ENCODE results near the gene FALEC. TPM values are rescaled to one million over a fixed set of nuclear protein-coding genes. Genes with fewer than 3 reads are reported as not detected.

FALEC gene
- total RNA-seq, 8 experiments from 2014 or later = 0.57 to 4.1 (median 2.1) TPM

DNA sequence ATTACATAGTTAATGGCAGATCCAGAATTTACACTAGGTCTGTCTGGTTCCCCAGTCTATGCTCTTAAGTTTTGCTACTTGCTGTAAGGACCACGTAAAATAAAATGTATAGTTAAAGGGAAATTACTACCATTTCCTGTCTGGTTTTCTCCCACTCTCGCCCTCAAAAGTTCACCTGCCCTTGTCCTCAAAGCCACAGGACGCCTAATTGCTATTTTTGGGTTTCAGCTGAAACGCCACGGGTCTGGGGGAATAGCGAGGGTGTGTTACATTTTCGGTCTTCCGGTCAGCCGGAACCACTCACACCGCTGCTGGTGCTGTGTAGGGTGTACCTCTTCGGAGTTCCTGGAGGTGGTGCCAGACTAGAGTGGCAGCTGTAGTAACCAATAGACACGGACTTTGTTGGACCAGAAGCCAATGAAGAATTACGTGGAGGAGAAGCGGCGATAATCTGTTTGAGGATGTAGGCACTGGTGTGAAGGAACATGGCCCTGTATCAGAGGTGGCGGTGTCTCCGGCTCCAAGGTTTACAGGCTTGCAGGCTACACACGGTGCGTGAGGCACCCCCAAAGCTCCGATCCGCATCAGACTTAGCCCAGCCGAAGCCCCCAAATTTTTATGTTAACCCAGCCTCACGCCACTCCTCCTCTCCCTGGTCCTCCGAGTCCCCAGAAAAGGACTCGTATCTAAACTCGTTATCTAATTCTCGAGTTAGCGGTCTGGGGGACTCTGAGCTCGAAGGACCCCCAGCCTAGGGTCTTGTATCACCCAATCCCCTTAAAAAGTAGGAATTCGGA, 28.4 kb upstream of the FALEC start, which contains the start of gene TARS2:
TARS2 (plus strand) TSS at position 454 of the 797 bp plus-strand sequence; CDS start at position 486, 32 bp downstream.
- in situ Hi-C loops (cut with MboI; ENCODE audit: low pct_unique_long_range_greater_than_20kb in 2 of 9, low sequenced_read_pairs in 9 of 9, unreplicated experiment in 9 of 9) = no loop called here
- 0 to 3% (median 0%) methylated on average over 1 to 26 of the region's 30 CpGs; no CpG with 5 or more reads in 2 of the 10 experiments for WGBS, 10 experiments
- peak within 1 kb of the TSS; percentile 78 to 92 (median 83) for H3K4me3 ChIP-seq
- peak within 1 kb of the TSS; percentile 79 to 86 for H3K27ac ChIP-seq
- peaks cover 5 to 6% of the 10 kb centered on the region in 2 donors for H3K4me1 ChIP-seq (replicated peaks in 1 of 2)
- ATAC-seq (replicated peaks in 6 of 8) = peak; percentile 100

DNA sequence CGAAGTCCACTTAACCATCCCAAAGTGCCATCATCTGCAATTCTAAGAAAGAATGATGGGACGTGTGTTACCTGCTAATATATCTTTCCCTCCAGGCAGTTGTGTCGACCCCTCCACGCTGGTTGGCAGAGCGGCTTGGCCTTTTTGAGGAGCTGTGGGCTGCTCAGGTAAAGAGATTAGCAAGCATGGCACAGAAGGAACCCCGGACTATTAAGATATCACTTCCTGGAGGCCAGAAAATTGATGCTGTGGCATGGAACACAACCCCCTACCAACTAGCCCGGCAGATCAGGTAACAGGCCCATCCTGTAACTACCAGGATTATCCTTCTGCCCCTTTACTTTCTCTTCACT, 27.8 kb upstream of the FALEC start:
- H3K4me3 ChIP-seq = peak overlapping the region; percentile 78 to 92 (median 83)
- peak overlapping the region; percentile 79 to 86 for H3K27ac ChIP-seq
- ATAC-seq (replicated peaks in 6 of 8) = no peak
- peaks cover 5 to 6% of the 10 kb centered on the region in 2 donors for H3K4me1 ChIP-seq (replicated peaks in 1 of 2)
- in situ Hi-C loops (cut with MboI; ENCODE audit: low pct_unique_long_range_greater_than_20kb in 2 of 9, low sequenced_read_pairs in 9 of 9, unreplicated experiment in 9 of 9) = no loop called here
- WGBS, 10 experiments = 0 to 20% (median 6%) methylated on average over 1 to 7 of the region's 7 CpGs; no CpG with 5 or more reads in 4 of the 10 experiments

DNA sequence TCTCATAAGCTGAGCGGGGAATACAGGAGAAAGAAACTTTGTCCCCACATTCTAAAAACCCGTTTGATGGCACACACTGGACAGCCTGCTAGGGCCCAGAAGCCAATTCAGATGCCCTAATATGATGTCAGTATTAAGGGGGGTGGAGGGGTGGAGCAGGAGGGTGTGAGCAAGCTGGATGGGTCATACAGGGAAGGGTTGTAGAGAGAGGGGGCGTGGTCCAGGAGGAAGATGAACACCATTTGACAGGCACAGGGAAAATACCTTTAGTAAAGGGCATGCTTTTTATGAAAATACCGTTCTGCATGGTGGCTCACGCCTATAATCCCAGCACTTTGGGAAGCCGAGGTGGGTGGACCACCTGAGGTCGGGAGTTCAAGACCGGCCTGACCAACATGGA, 22.4 kb upstream of the FALEC start:
- Histone ChIP-seq H3K4me3 (no peak overlapping the region), H3K27ac (no peak overlapping the region), H3K4me1 (replicated peaks in 1 of 2) (peaks cover 1 to 2% of the 10 kb centered on the region in 2 donors)
- in situ Hi-C loops (cut with MboI; ENCODE audit: low pct_unique_long_range_greater_than_20kb in 2 of 9, low sequenced_read_pairs in 9 of 9, unreplicated experiment in 9 of 9) = no loop called here
- WGBS, 10 experiments = 60 to 100% (median 95%) methylated on average over 1 to 7 of the region's 8 CpGs; no CpG with 5 or more reads in 2 of the 10 experiments
- ATAC-seq (replicated peaks in 6 of 8) = no peak

DNA sequence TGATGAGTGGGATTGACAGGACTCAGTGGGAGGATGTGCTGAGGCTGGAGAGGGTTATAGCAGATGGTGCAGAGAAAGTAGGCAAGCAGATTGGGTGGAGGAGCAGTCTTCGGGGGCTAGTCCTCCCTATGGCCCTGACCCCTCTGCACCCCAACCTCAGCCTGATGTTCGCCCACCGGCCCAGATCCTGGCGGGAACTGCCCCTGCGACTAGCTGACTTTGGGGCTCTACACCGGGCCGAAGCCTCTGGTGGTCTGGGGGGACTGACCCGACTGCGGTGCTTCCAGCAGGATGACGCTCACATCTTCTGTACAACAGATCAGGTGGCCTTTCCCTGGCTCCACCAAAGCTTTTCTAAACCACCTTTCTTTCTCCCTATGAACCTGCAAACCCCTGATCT, 17.2 kb upstream of the FALEC start:
- 88 to 100% (median 100%) methylated on average over 1 to 6 of the region's 10 CpGs; no CpG with 5 or more reads in 4 of the 10 experiments for WGBS, 10 experiments
- in situ Hi-C loops (cut with MboI; ENCODE audit: low pct_unique_long_range_greater_than_20kb in 2 of 9, low sequenced_read_pairs in 9 of 9, unreplicated experiment in 9 of 9) = no loop called here
- no peak for ATAC-seq (replicated peaks in 6 of 8)

DNA sequence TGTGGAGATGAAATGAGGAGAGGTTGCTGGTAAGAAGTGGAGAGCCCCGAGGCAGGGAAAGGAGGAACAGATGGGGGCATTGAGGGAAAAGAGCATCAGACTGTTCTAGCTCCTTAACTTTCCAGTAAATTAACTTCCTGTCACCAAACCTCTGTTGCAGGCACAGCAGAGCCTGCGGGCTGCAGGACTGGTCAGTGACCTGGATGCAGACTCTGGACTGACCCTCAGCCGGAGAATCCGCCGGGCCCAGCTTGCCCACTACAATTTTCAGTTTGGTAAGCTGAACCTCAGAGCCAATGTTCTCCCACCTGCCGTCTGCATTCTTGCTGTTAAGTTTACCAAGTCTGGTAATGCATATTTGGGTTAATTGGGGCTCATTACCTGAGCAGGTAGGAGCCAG, 10.1 kb upstream of the FALEC start:
- in situ Hi-C loops (cut with MboI; ENCODE audit: low pct_unique_long_range_greater_than_20kb in 2 of 9, low sequenced_read_pairs in 9 of 9, unreplicated experiment in 9 of 9) = no loop called here
- Histone ChIP-seq H3K27ac (no peak overlapping the region), H3K4me3 (no peak overlapping the region), H3K4me1 (replicated peaks in 1 of 2) (peaks cover 17 to 19% of the 10 kb centered on the region in 2 donors)
- WGBS, 10 experiments = 67 to 100% (median 92%) methylated on average over 1 to 5 of the region's 6 CpGs; no CpG with 5 or more reads in 3 of the 10 experiments
- no peak for ATAC-seq (replicated peaks in 6 of 8)

More for the DNA sequence above, 17.2 kb upstream of the FALEC start:
- Histone ChIP-seq H3K4me3 (no peak overlapping the region), H3K27ac (no peak overlapping the region), H3K4me1 (replicated peaks in 1 of 2) (no peaks in the 10 kb centered on the region)

DNA sequence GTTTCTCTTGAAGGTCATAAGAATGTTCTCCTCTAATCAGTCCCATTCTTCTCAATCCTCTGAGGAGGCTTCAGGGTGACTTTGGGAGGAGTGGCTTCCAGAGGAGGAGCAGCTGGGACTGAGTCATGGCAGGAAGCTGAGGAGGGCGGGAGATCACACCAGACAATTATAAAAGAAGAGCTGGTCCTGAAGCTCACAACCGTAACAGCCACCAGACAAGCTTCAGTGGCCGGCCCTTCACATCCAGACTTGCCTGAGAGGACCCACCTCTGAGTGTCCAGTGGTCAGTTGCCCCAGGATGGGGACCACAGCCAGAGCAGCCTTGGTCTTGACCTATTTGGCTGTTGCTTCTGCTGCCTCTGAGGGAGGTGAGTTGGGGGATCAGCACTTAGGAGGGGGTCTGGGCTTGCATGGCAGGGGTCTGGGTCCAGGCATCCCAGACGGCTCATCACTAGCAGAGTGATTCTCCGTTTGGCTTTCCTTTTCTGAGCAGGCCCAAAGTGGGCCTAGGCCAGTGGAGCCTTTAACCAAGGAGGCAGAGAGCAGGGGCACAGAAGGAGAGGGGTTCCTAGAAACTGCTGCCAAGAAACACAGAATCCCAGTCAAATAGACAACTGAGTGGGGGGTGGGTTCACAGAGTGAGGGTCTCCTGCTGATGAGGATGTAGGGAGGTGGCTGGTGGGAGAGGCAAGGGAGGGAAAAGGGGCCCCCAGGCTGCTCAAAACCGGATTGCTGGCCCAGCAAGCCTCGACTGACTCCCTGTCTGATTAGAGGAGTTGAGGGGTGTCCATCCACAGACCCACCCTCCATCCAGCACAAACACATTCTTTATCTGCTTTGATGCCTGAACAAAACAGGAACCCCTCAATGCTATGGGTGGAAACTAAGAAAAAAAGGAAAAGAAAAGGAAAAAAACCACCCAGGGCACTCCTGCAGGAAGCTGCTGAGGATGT, 7.4 kb upstream of the FALEC start, which contains the start of gene ECM1:
ECM1 (plus strand) TSS at position 198 of the 953 bp plus-strand sequence; CDS start at position 299, 101 bp downstream.
- 0 to 60% (median 28%) methylated on average over 1 to 6 of the region's 7 CpGs; no CpG with 5 or more reads in 3 of the 10 experiments for WGBS, 10 experiments
- peaks cover 17 to 19% of the 10 kb centered on the region in 2 donors for H3K4me1 ChIP-seq (replicated peaks in 1 of 2)
- peak within 1 kb of the TSS; percentile 26 to 81 for H3K27ac ChIP-seq
- peak; percentile 80 to 95 (median 86) for ATAC-seq (replicated peaks in 6 of 8)
- no peak within 1 kb of the TSS for H3K4me3 ChIP-seq
- in situ Hi-C loops (cut with MboI; ENCODE audit: low pct_unique_long_range_greater_than_20kb in 2 of 9, low sequenced_read_pairs in 9 of 9, unreplicated experiment in 9 of 9) = no loop called here

DNA sequence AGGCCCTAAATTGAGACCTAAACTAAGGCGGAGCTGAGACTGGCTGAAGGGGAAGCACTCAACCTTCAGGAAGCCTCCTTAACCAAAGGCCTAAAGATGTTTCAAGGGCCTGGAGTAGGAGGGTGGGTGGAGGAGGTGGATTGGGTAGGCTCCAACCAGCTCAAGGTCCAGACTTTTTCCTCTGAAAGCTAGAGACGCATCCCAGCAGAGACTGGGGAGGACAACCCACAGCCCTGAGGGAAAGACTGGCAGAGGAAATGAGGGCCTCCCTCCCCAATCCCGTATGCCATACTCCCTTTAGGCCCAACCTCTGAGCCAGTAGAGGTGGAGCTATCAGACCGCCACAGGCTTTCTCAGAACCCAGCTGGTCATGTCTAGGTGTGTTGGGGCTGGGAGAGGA, 6.6 kb upstream of the FALEC start:
- WGBS, 10 experiments = 32 to 92% (median 58%) methylated on average over 2 of the region's 4 CpGs; no CpG with 5 or more reads in 6 of the 10 experiments
- H3K4me3 ChIP-seq = no peak overlapping the region
- H3K4me1 ChIP-seq (replicated peaks in 1 of 2) = peaks cover 17 to 19% of the 10 kb centered on the region in 2 donors
- in situ Hi-C loops (cut with MboI; ENCODE audit: low pct_unique_long_range_greater_than_20kb in 2 of 9, low sequenced_read_pairs in 9 of 9, unreplicated experiment in 9 of 9) = no loop called here
- peak overlapping the region in 1 of 2 donors; percentile 81 for H3K27ac ChIP-seq
- peak in 2 of 8 experiments; percentile 21 to 39 for ATAC-seq (replicated peaks in 6 of 8)

DNA sequence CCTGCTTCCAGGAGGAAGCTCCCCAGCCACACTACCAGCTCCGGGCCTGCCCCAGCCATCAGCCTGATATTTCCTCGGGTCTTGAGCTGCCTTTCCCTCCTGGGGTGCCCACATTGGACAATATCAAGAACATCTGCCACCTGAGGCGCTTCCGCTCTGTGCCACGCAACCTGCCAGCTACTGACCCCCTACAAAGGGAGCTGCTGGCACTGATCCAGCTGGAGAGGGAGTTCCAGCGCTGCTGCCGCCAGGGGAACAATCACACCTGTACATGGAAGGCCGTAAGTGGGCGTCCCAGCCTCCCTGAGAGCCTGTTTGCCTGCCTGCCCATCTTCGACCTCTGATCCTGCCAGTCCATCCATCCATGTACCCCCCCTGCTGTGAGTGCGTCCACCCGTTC, 4.0 kb upstream of the FALEC start:
- H3K4me3 ChIP-seq = no peak overlapping the region
- H3K27ac ChIP-seq = no peak overlapping the region
- WGBS, 10 experiments = 80 to 100% (median 96%) methylated on average over 2 to 11 of the region's 12 CpGs; no CpG with 5 or more reads in 3 of the 10 experiments
- in situ Hi-C loops (cut with MboI; ENCODE audit: low pct_unique_long_range_greater_than_20kb in 2 of 9, low sequenced_read_pairs in 9 of 9, unreplicated experiment in 9 of 9) = no loop called here
- no peak for ATAC-seq (replicated peaks in 6 of 8)
- peaks cover 18 to 19% of the 10 kb centered on the region in 2 donors for H3K4me1 ChIP-seq (replicated peaks in 1 of 2)

DNA sequence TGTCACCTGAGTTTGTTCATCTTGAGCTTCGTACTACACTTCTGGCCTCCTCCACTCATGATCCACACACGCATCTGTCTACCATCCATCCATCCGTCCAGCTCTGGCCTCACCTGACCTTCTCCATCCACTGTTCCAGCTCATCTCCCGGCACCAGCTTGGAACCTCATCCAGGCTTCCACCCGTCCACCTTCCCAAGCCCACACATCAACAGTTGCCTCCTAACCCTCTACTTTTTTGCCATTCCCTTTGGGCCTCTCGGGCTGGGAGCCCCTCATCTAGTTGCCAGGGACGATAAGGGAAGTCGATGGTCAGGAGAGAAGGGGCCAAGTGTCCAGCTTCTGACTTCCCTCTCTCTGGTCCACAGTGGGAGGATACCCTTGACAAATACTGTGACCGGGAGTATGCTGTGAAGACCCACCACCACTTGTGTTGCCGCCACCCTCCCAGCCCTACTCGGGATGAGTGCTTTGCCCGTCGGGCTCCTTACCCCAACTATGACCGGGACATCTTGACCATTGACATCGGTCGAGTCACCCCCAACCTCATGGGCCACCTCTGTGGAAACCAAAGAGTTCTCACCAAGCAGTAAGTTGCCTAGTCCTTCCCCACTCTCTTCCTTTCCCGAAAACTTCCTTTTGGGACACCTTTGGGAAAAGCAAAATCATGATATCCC, 3.4 kb upstream of the FALEC start:
- no peak for ATAC-seq (replicated peaks in 6 of 8)
- in situ Hi-C loops (cut with MboI; ENCODE audit: low pct_unique_long_range_greater_than_20kb in 2 of 9, low sequenced_read_pairs in 9 of 9, unreplicated experiment in 9 of 9) = no loop called here
- no peak overlapping the region for H3K27ac ChIP-seq
- 76 to 100% (median 91%) methylated on average over 2 to 13 of the region's 17 CpGs; no CpG with 5 or more reads in 1 of the 10 experiments for whole genome bisulfite sequencing, 10 experiments
- H3K4me3 ChIP-seq = no peak overlapping the region
- H3K4me1 ChIP-seq (replicated peaks in 1 of 2) = peaks cover 19 to 22% of the 10 kb centered on the region in 2 donors

DNA sequence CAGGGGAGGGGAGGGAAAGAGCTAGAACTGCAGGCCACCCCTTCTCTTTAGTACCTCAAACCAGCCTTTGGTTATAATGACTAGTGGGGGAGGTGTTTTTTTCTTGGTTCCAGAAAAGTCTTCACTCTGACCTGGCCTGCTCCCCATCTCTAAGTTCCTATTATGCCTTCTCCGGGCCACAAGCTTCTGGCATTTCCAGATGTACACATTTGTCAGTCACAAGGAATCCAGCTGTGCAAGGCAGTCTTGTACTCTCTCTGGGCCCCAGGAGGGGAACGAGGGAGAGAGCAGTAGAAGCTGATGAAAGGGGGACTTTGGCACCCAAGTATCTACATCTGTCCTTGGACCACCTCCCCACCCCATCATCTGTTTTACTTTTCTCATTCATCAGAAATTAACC, 2.7 kb upstream of the FALEC start:
- 0 to 100% (median 83%) methylated on average over 1 to 2 of the region's 2 CpGs; no CpG with 5 or more reads in 7 of the 10 experiments for WGBS, 10 experiments
- no peak overlapping the region for H3K4me3 ChIP-seq
- in situ Hi-C loops (cut with MboI; ENCODE audit: low pct_unique_long_range_greater_than_20kb in 2 of 9, low sequenced_read_pairs in 9 of 9, unreplicated experiment in 9 of 9) = no loop called here
- H3K4me1 ChIP-seq (replicated peaks in 1 of 2) = peaks cover 16 to 18% of the 10 kb centered on the region in 2 donors
- no peak overlapping the region for H3K27ac ChIP-seq
- ATAC-seq (replicated peaks in 6 of 8) = peak in 1 of 8 experiments; percentile 3

DNA sequence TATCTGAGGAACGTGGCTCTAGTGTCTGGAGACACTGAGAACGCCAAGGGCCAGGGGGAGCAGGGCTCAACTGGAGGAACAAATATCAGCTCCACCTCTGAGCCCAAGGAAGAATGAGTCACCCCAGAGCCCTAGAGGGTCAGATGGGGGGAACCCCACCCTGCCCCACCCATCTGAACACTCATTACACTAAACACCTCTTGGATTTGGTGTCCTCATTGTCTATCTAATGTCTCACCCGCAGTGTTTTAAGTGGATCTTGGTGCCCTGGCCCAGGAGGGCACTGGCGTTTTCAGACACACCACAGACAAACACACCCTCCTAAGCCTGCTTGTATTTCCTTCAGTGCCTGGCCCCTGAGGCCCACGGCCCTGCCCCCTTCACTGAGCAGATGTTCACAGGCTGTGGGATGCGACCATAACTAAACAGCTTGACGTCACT, 2.2 kb upstream of the FALEC start:
- 0 to 100% (median 80%) methylated on average over 1 to 6 of the region's 7 CpGs; no CpG with 5 or more reads in 1 of the 10 experiments for WGBS, 10 experiments
- H3K27ac ChIP-seq = no peak overlapping the region
- H3K4me3 ChIP-seq = no peak overlapping the region
- in situ Hi-C loops (cut with MboI; ENCODE audit: low pct_unique_long_range_greater_than_20kb in 2 of 9, low sequenced_read_pairs in 9 of 9, unreplicated experiment in 9 of 9) = no loop called here
- H3K4me1 ChIP-seq (replicated peaks in 1 of 2) = peaks cover 10 to 12% of the 10 kb centered on the region in 2 donors
- peak in 3 of 8 experiments; percentile 14 to 33 (median 27) for ATAC-seq (replicated peaks in 6 of 8)

DNA sequence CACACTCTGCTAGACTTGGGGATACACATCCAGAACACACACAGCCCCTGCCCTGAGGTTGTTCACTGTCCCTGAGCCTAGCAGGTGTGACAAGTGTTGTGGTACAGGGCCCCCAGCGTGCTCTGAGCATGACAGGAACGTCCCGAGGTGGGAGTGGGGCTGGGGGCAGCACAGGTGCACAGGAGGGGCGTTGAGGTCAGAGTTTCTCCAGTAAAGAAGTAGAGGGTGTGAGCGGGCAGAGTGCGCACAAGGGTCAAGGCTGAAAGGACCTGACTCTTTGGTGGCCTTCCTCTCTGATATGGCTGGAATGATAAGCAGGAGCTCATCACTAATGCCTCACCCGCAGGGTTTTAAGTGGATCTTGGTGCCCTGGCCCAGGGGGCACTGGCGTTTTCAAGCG, 1.3 kb upstream of the FALEC start:
- no peak overlapping the region for H3K4me3 ChIP-seq
- no peak overlapping the region for H3K27ac ChIP-seq
- in situ Hi-C loops (cut with MboI; ENCODE audit: low pct_unique_long_range_greater_than_20kb in 2 of 9, low sequenced_read_pairs in 9 of 9, unreplicated experiment in 9 of 9) = no loop called here
- ATAC-seq (replicated peaks in 6 of 8) = no peak
- peaks cover 1 to 6% of the 10 kb centered on the region in 2 donors for H3K4me1 ChIP-seq (replicated peaks in 1 of 2)
- WGBS, 10 experiments = 83 to 100% (median 93%) methylated on average over 1 to 5 of the region's 9 CpGs; no CpG with 5 or more reads in 5 of the 10 experiments
